Measurements from ENCODE around the gene NALCN.

DNA sequence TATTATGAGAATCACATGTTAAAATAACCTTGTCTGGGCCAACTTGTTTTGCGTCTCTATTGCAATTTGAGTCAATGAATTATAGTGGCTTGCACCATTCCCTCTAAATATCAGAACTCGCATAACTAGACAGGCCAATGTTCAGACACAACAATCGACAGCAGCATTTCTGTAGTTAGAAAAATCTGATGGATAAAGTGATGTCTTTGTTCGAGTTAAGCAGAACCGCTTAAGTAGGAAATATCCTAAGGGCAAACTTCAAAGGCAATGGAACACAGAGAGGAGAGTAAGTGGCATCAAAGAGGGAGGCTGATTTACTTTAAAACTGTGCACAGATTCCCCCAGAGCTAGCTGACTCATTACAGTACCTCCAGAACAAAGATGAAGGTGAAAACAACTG is 333.9 kb downstream of the NALCN start:
- TF ChIP-seq, protein P1, sequence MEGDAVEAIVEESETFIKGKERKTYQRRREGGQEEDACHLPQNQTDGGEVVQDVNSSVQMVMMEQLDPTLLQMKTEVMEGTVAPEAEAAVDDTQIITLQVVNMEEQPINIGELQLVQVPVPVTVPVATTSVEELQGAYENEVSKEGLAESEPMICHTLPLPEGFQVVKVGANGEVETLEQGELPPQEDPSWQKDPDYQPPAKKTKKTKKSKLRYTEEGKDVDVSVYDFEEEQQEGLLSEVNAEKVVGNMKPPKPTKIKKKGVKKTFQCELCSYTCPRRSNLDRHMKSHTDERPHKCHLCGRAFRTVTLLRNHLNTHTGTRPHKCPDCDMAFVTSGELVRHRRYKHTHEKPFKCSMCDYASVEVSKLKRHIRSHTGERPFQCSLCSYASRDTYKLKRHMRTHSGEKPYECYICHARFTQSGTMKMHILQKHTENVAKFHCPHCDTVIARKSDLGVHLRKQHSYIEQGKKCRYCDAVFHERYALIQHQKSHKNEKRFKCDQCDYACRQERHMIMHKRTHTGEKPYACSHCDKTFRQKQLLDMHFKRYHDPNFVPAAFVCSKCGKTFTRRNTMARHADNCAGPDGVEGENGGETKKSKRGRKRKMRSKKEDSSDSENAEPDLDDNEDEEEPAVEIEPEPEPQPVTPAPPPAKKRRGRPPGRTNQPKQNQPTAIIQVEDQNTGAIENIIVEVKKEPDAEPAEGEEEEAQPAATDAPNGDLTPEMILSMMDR (tag by site-specific recombination; IDR thresholded peaks at IDR 0.05), result no peak
- TF ChIP-seq ZNF621 (tag by site-specific recombination; IDR thresholded peaks at IDR 0.05) (no peak), TCF7L2 (IDR thresholded peaks at IDR 0.05; ENCODE audit: borderline replicate concordance, low read depth, low read length) (no peak)

Measured in HEK293 (cell line).